KOPT-K1 (cell line): ENCODE results near the gene STAB1.

Experiments used
- H3K27ac ChIP-seq: fragments of 200-600 bp; sonication (generic); 2 replicates; pipeline ENCODE4 v1.5.1; 2016; ENCODE audit warnings: antibody characterized with exemption, mild to moderate bottlenecking, low read depth, low read length; ENCODE audit not compliant: poor library complexity, severe bottlenecking
- H3K36me3 ChIP-seq: fragments of 200-600 bp; sonication (generic); 2 replicates; pipeline ENCODE4 v1.5.1; 2017; ENCODE audit warnings: antibody characterized with exemption, mild to moderate bottlenecking, low read length, moderate library complexity; ENCODE audit not compliant: insufficient read depth
- H3K9me3 ChIP-seq: fragments of 200-600 bp; sonication (generic); 2 replicates; pipeline ENCODE4 v1.5.1; 2017; ENCODE audit warnings: antibody characterized with exemption, low read length, mild to moderate bottlenecking; ENCODE audit not compliant: insufficient read depth, poor library complexity, severe bottlenecking

The STAB1 gene

GRCh38 chr3:52529376-52530333, 34.5 kb downstream of the STAB1 start:
- Histone ChIP-seq H3K27ac (no peak overlapping the region), H3K36me3 (peaks cover 52% of the 10 kb centered on the region; the same call in 1 of the 2 replicates), H3K9me3 (no peaks in the 10 kb centered on the region)

GRCh38 chr3:52530918-52531826, 36.0 kb downstream of the STAB1 start:
- Histone ChIP-seq H3K36me3 (peaks cover 40% of the 10 kb centered on the region; the same call in 1 of the 2 replicates), H3K9me3 (no peaks in the 10 kb centered on the region), H3K27ac (no peak overlapping the region)

- H3K36me3 ChIP-seq: peaks cover 32% of the 10 kb centered on the region; the same call in 1 of the 2 replicates
- H3K9me3 ChIP-seq: no peaks in the 10 kb centered on the region
- H3K27ac ChIP-seq: peak overlapping the region; percentile 66
Observed at GRCh38 chr3:52531860-52532516, 36.9 kb downstream of the STAB1 start.

- Histone ChIP-seq H3K27ac (peak overlapping the region; percentile 66), H3K36me3 (peaks cover 27% of the 10 kb centered on the region; the same call in 1 of the 2 replicates), H3K9me3 (no peaks in the 10 kb centered on the region)
Observed at GRCh38 chr3:52532517-52532837, 37.3 kb downstream of the STAB1 start.

- H3K36me3 ChIP-seq: peaks cover 21% of the 10 kb centered on the region; the same call in 1 of the 2 replicates
- no peaks in the 10 kb centered on the region for H3K9me3 ChIP-seq
- peak overlapping the region; percentile 66 for H3K27ac ChIP-seq
Observed at GRCh38 chr3:52532838-52533622, 37.9 kb downstream of the STAB1 start.

- Histone ChIP-seq H3K27ac (peak within 1 kb of the TSS; percentile 66), H3K9me3 (no peaks in the 10 kb centered on the region), H3K36me3 (peaks cover 15% of the 10 kb centered on the region; the same call in 1 of the 2 replicates)
Observed at GRCh38 chr3:52533623-52534280, 38.6 kb downstream of the STAB1 start, which contains the start of gene NT5DC2. TSS of gene NT5DC2 (minus strand) at chr3:52533857. CDS start at chr3:52533737, 120 bp downstream.

- H3K36me3 ChIP-seq: peaks cover 14% of the 10 kb centered on the region; the same call in 1 of the 2 replicates
- no peak overlapping the region for H3K27ac ChIP-seq
- no peaks in the 10 kb centered on the region for H3K9me3 ChIP-seq
Observed at GRCh38 chr3:52534281-52535183, 39.4 kb downstream of the STAB1 start.

GRCh38 chr3:52535411-52536111, 40.4 kb downstream of the STAB1 start:
- Histone ChIP-seq H3K27ac (peak overlapping the region; percentile 40), H3K9me3 (no peaks in the 10 kb centered on the region), H3K36me3 (peaks cover 17% of the 10 kb centered on the region)

GRCh38 chr3:52536112-52536368, 40.9 kb downstream of the STAB1 start:
- Histone ChIP-seq H3K9me3 (no peaks in the 10 kb centered on the region), H3K36me3 (peaks cover 21% of the 10 kb centered on the region), H3K27ac (peak overlapping the region; percentile 40)

- H3K9me3 ChIP-seq: no peaks in the 10 kb centered on the region
- H3K27ac ChIP-seq: peak within 1 kb of the TSS; percentile 78
- H3K36me3 ChIP-seq: peaks cover 27% of the 10 kb centered on the region
Observed at GRCh38 chr3:52536369-52537164, 41.4 kb downstream of the STAB1 start, which contains the start of gene UQCC5. TSS of gene UQCC5 (plus strand) at chr3:52536605. CDS start at chr3:52536756, 151 bp downstream.

- peak overlapping the region; percentile 78 for H3K27ac ChIP-seq
- H3K36me3 ChIP-seq: peaks cover 33% of the 10 kb centered on the region
- H3K9me3 ChIP-seq: no peaks in the 10 kb centered on the region
Observed at GRCh38 chr3:52537165-52537620, 42.1 kb downstream of the STAB1 start.
